Uterus (tissue), 4 donors: ENCODE results near the gene WASF2. TPM values are rescaled to one million over a fixed set of nuclear protein-coding genes. Genes with fewer than 3 reads are reported as not detected.
A peak's percentile ranks its signal among the peaks of the same experiment; 100 is the strongest.

Experiments
- DNase-seq, 2 donors: peaks; one replicate each; pipeline ENCODE4 v3.0.0-alpha.2; 2019 to 2020
- H3K27ac ChIP-seq, 2 donors: fragments of 200-600 bp; sonication (generic); 1 replicate in 1 of 2; 2 replicates in 1 of 2; pipeline ENCODE4 v1.5.1; 2016 to 2018
- H3K27me3 ChIP-seq, 2 donors: fragments of 200-600 bp; sonication (generic); one replicate each; pipeline ENCODE4 v1.5.1; 2018 to 2019; ENCODE audit warnings: control low read depth in 1 of 2
- H3K36me3 ChIP-seq, 2 donors: fragments of 200-600 bp; sonication (generic); one replicate each; pipeline ENCODE4 v1.5.1; 2019; ENCODE audit warnings: control low read depth in 1 of 2
- H3K4me1 ChIP-seq, 2 donors: fragments of 200-600 bp; sonication (generic); one replicate each; pipeline ENCODE4 v1.5.1; 2018 to 2019; ENCODE audit warnings: control low read depth in 1 of 2
- H3K4me3 ChIP-seq, 2 donors: fragments of 200-600 bp; sonication (generic); 1 replicate in 1 of 2; 2 replicates in 1 of 2; pipeline ENCODE4 v1.5.1; 2018 to 2019; ENCODE audit warnings: mild to moderate bottlenecking in 1 of 2
- H3K9me3 ChIP-seq, 2 donors: fragments of 200-600 bp; sonication (generic); one replicate each; pipeline ENCODE4 v1.5.1; 2019; ENCODE audit warnings: control low read depth in 1 of 2
- CTCF ChIP-seq, 4 experiments: fragments of 200-600 bp in 2 of 4; fragments of 450-650 bp in 2 of 4; sonication (generic) in 2 of 4; IDR thresholded peaks; one replicate each; pipeline ENCODE4 v1.5.1; 2016 to 2019; ENCODE audit warnings: antibody characterized with exemption in 4 of 4, mild to moderate bottlenecking in 2 of 4, moderate library complexity in 1 of 4
- POLR2A ChIP-seq, 2 donors: fragments of 450-650 bp; IDR thresholded peaks; one replicate each; pipeline ENCODE4 v1.6.1; 2016; ENCODE audit warnings: antibody characterized with exemption in 2 of 2, mild to moderate bottlenecking in 1 of 2, moderate library complexity in 1 of 2
- intact Hi-C: fragments of 100-400 bp; cut with DNase I; formaldehyde crosslinking; loops from one replicate; pipeline ENCODE4 v1.15.1; 2023; ENCODE audit warnings: low total_unique reads
- total RNA-seq, 4 donors: library from RNA; depleted of rRNA in 3 of 4; stranded (reverse); fragments of >200 nt in 3 of 4; gene quantifications; one replicate each; pipeline versions ENCODE4 v1.1.0 to v1.2.4, GENCODE V29; 2014 to 2023
- donor health status: DM: yes; HTN: yes; CAD: no.

Gene WASF2
- total RNA-seq, 4 donors from 2014 or later: 27.2 to 178 (median 41.1) TPM

GRCh38 chr1:27535386-27535785 lies 45.4 kb upstream of the WASF2 start:
- Histone ChIP-seq H3K27me3 (no peaks in the 10 kb centered on the region), H3K4me1 (peaks cover 15 to 30% of the 10 kb centered on the region in 2 donors), H3K36me3 (no peaks in the 10 kb centered on the region), H3K27ac (peak overlapping the region; percentile 81 to 98), H3K9me3 (no peaks in the 10 kb centered on the region), H3K4me3 (no peak overlapping the region)
- intact Hi-C loops: no loop called here
- DNase-seq: no peak
- TF ChIP-seq POLR2A (IDR thresholded peaks at IDR 0.05): no peak
- no peak for TF ChIP-seq CTCF (IDR thresholded peaks at IDR 0.05)

GRCh38 chr1:27531959-27532685 lies 42.2 kb upstream of the WASF2 start:
- no peak for DNase-seq
- Histone ChIP-seq H3K4me3 (no peak overlapping the region), H3K36me3 (no peaks in the 10 kb centered on the region), H3K27me3 (no peaks in the 10 kb centered on the region), H3K27ac (peak overlapping the region; percentile 96 to 98), H3K9me3 (no peaks in the 10 kb centered on the region), H3K4me1 (peaks cover 11 to 19% of the 10 kb centered on the region in 2 donors)
- intact Hi-C loops: no loop called here
- TF ChIP-seq CTCF (IDR thresholded peaks at IDR 0.05): no peak
- no peak for TF ChIP-seq POLR2A (IDR thresholded peaks at IDR 0.05)

- Histone ChIP-seq H3K27ac (peak overlapping the region; percentile 96 to 98), H3K4me1 (peaks cover 2 to 21% of the 10 kb centered on the region in 2 donors), H3K9me3 (no peaks in the 10 kb centered on the region), H3K36me3 (no peaks in the 10 kb centered on the region), H3K27me3 (no peaks in the 10 kb centered on the region), H3K4me3 (no peak overlapping the region)
- TF ChIP-seq CTCF (IDR thresholded peaks at IDR 0.05) (no peak), POLR2A (IDR thresholded peaks at IDR 0.05) (no peak)
- no peak for DNase-seq
- intact Hi-C loops: no loop called here
Measured at GRCh38 chr1:27530192-27530591, 40.2 kb upstream of the WASF2 start.

GRCh38 chr1:27529704-27530018 lies 39.7 kb upstream of the WASF2 start:
- Histone ChIP-seq H3K27ac (peak overlapping the region; percentile 96 to 98), H3K27me3 (no peaks in the 10 kb centered on the region), H3K4me3 (no peak overlapping the region), H3K9me3 (no peaks in the 10 kb centered on the region), H3K4me1 (peaks cover 5 to 22% of the 10 kb centered on the region in 2 donors), H3K36me3 (no peaks in the 10 kb centered on the region)
- intact Hi-C loops: loop anchor here (10.0 kb wide), 1 partner anchor 75 kb away; the partner anchor contains the start of gene AHDC1
- no peak for DNase-seq
- TF ChIP-seq CTCF (IDR thresholded peaks at IDR 0.05): no peak
- no peak for TF ChIP-seq POLR2A (IDR thresholded peaks at IDR 0.05)

GRCh38 chr1:27528818-27529703 lies 39.1 kb upstream of the WASF2 start:
- peak; percentile 95 to 97 for DNase-seq
- Histone ChIP-seq H3K27me3 (no peaks in the 10 kb centered on the region), H3K27ac (peak overlapping the region; percentile 96 to 98), H3K36me3 (no peaks in the 10 kb centered on the region), H3K9me3 (no peaks in the 10 kb centered on the region), H3K4me3 (peak overlapping the region; percentile 3 to 43), H3K4me1 (peaks cover 5 to 22% of the 10 kb centered on the region in 2 donors)
- TF ChIP-seq POLR2A (IDR thresholded peaks at IDR 0.05): peak; percentile 42 to 61
- no peak for TF ChIP-seq CTCF (IDR thresholded peaks at IDR 0.05)
- intact Hi-C loops: loop anchor here (10.0 kb wide), 1 partner anchor 76 kb away; the partner anchor contains the start of gene AHDC1
